HepG2 (cell line): ENCODE measurements around the gene DSG4. TPM values are rescaled to one million over a fixed set of nuclear protein-coding genes. Genes with fewer than 3 reads are reported as not detected.

Source experiments
- ATAC-seq: fragments of 200-7000 bp; cut with Tn5 transposase; 3 replicates; pipeline ENCODE4 v1.9.1; 2020; ENCODE audit warnings: mild to moderate bottlenecking, moderate library complexity
- BruUV-seq: library from RNA; stranded (reverse); fragments of 400-500 nt; replicated peaks from 2 replicates; lab custom pipeline; 2021; lab: Mats Ljungman, UMichigan
- CTCF ChIA-PET: fragments of 300-600 bp; formaldehyde crosslinking; extraction: SDS; loops from one replicate; lab custom pipeline; 2021; ENCODE audit warnings: low total read pairs, inconsistent platforms, low intra/inter-chr PET ratio; lab: Yijun Ruan, JAX
- POLR2A ChIA-PET: fragments of 350-600 bp; sonication (Branson Sonifier 250); formaldehyde crosslinking; loops from one replicate; lab custom pipeline; 2020; ENCODE audit warnings: antibody characterized with exemption, inconsistent platforms; lab: Yijun Ruan, JAX
- DNase-seq: peaks from one replicate; pipeline ENCODE4 v3.0.0-alpha.2; 2015; ENCODE audit warnings: low spot score
- FAIRE-seq: peaks from 3 replicates; lab custom pipeline; 2011; peaks lifted over from hg19 to GRCh38; lab: Jason Lieb, UNC
- H2AFZ ChIP-seq: one replicate; pipeline ENCODE4 v1.6.1; 2011; ENCODE audit warnings: low read length, inconsistent platforms
- H3K27ac ChIP-seq: fragments of 300-600 bp; 3 replicates; pipeline ENCODE4 v1.8.0; 2011; ENCODE audit warnings: mixed run types, mild to moderate bottlenecking, mixed read lengths, low read length, inconsistent platforms; ENCODE audit not compliant: insufficient read depth; ENCODE audit errors: extremely low read length
- H3K27me3 ChIP-seq, 2 experiments: fragments of 200-600 bp in 1 of 2; 2 replicates in 1 of 2; 3 replicates in 1 of 2; pipeline versions ENCODE4 v1.6.0 to v1.8.0; 2011; ENCODE audit warnings: low read length in 2 of 2, mild to moderate bottlenecking in 2 of 2, moderate library complexity in 2 of 2, inconsistent platforms in 1 of 2; ENCODE audit not compliant: insufficient read depth in 2 of 2, control insufficient read depth in 1 of 2
- H3K36me3 ChIP-seq, 2 experiments: fragments of 200-600 bp in 1 of 2; replicated peaks in 1 of 2; 2 replicates in 1 of 2; 3 replicates in 1 of 2; pipeline versions ENCODE4 v1.5.1 to v1.8.0; 2011; ENCODE audit warnings: low read length in 2 of 2, inconsistent platforms in 1 of 2; ENCODE audit not compliant: insufficient read depth in 2 of 2, control insufficient read depth in 1 of 2
- H3K4me1 ChIP-seq: 2 replicates; pipeline ENCODE4 v1.5.1; 2012; ENCODE audit warnings: low read length, inconsistent platforms; ENCODE audit not compliant: insufficient read depth
- H3K4me2 ChIP-seq: 2 replicates; pipeline ENCODE4 v1.6.0; 2011; ENCODE audit warnings: low read depth, low read length, inconsistent platforms
- H3K4me3 ChIP-seq, 3 experiments: fragments of 200-600 bp in 1 of 3; sonication (generic), shearing (Covaris generic) in 1 of 3; replicated peaks in 1 of 3; 2 replicates each; pipeline ENCODE4 v1.5.1; 2011 to 2016; ENCODE audit warnings: low read length in 3 of 3, inconsistent platforms in 2 of 3, low read depth in 2 of 3, mild to moderate bottlenecking in 2 of 3, control low read depth in 1 of 3, mixed read lengths in 1 of 3; ENCODE audit not compliant: insufficient read depth in 1 of 3
- H3K79me2 ChIP-seq: one replicate; pipeline ENCODE4 v1.6.1; 2011; ENCODE audit warnings: low read length, inconsistent platforms; ENCODE audit not compliant: insufficient read depth
- H3K9ac ChIP-seq: 2 replicates; pipeline ENCODE4 v1.6.0; 2011; ENCODE audit warnings: mild to moderate bottlenecking, low read depth, low read length, inconsistent platforms; ENCODE audit not compliant: insufficient read depth
- H3K9me3 ChIP-seq: 2 replicates; pipeline ENCODE4 v1.5.1; 2012; ENCODE audit warnings: mild to moderate bottlenecking, low read length
- H4K20me1 ChIP-seq: 2 replicates; pipeline ENCODE4 v1.6.0; 2011; ENCODE audit warnings: inconsistent platforms, mild to moderate bottlenecking, low read length, moderate library complexity; ENCODE audit not compliant: insufficient read depth
- CBX2 ChIP-seq, 2 experiments: fragments of 200-600 bp in 1 of 2; sonication (generic); formaldehyde crosslinking in 1 of 2; IDR thresholded peaks; 2 replicates each; pipeline versions ENCODE4 v1.7.0 to v1.8.1; 2018 to 2022; ENCODE audit warnings: low read depth in 2 of 2, low read length in 1 of 2, mild to moderate bottlenecking in 1 of 2, missing genetic modification reagents in 1 of 2
- CEBPB ChIP-seq: IDR thresholded peaks from 2 replicates; pipeline ENCODE4 v1.6.1; 2011; ENCODE audit warnings: low read depth, low read length, improper control_type of control experiment, borderline replicate concordance
- JUN ChIP-seq: sonication (generic); formaldehyde crosslinking; IDR thresholded peaks from 2 replicates; pipeline ENCODE4 v1.4.0; 2020; ENCODE audit warnings: mild to moderate bottlenecking, missing genetic modification reagents
- MED8 ChIP-seq: sonication (generic); formaldehyde crosslinking; IDR thresholded peaks from 2 replicates; pipeline ENCODE4 v1.8.1; 2023; ENCODE audit warnings: mild to moderate bottlenecking, missing genetic modification reagents; ENCODE audit not compliant: insufficient replicate concordance
- ZNF672 ChIP-seq: sonication (generic); formaldehyde crosslinking; IDR thresholded peaks from 2 replicates; pipeline ENCODE4 v1.8.1; 2022; ENCODE audit warnings: missing genetic modification reagents
- WGBS: methylation state at CpG from one replicate; pipeline ENCODE4 v1.1.6; 2017; ENCODE audit warnings: low lambda C conversion rate; 5-methylcytosine and 5-hydroxymethylcytosine counted together
- in situ Hi-C: cut with HindIII; loops from 2 replicates; pipeline ENCODE4 v1.10.0; 2017; ENCODE audit warnings: low pct_unique_long_range_greater_than_20kb; ENCODE audit not compliant: extremely low pct_ligation_motif_present
- intact Hi-C: fragments of 100-400 bp; cut with micrococcal nuclease; formaldehyde crosslinking; loops from one replicate; pipeline ENCODE4 v1.10.0; 2022; ENCODE audit not compliant: unreplicated experiment
- polyA plus RNA-seq, 8 experiments: library from polyadenylated mRNA; depleted of rRNA in 3 of 8; stranded (reverse) in 7 of 8; unstranded in 1 of 8; fragments of >200 nt; fragmentation: Illumina TruSeq in 4 of 8; extraction: Trizol in 4 of 8; gene quantifications; 2 replicates each; pipeline versions ENCODE4 v1.2.1 to v1.2.3, GENCODE V29; 2011 to 2016; ENCODE audit warnings: low read depth in 4 of 8, missing spikeins in 1 of 8, mixed read lengths in 1 of 8; ENCODE audit not compliant: insufficient read depth in 1 of 8
- total RNA-seq, 5 experiments: library from RNA; depleted of rRNA; stranded (reverse); fragments of >200 nt; fragmentation: Illumina TruSeq; extraction: Trizol; gene quantifications; 2 replicates each; pipeline ENCODE4 v1.2.3, GENCODE V29; 2016; ENCODE audit warnings: low read depth in 1 of 5
- TF ChIP-seq, protein P1 (sequence below): sonication (generic); formaldehyde crosslinking; IDR thresholded peaks from 2 replicates; pipeline ENCODE4 v1.5.0; 2020; ENCODE audit warnings: missing genetic modification reagents

Gene DSG4
- total and polyA plus RNA-seq, 2 of the 13 experiments (the other 11 are each of a cell fraction or from before 2014, with no cell fraction given): 0.07 TPM; not detected in 1

GRCh38 chr18:31447530-31448191, 71.1 kb downstream of the DSG4 start, which contains the start of gene DSG3:
Gene DSG3 (plus strand): TSS chr18:31447741. CDS start chr18:31447878, 137 bp downstream.
- no peak within 1 kb of the TSS for H3K9ac ChIP-seq
- POLR2A ChIA-PET: no interaction called here
- no peak within 1 kb of the TSS for H2AFZ ChIP-seq
- no peaks in the 10 kb centered on the region for H3K4me1 ChIP-seq
- H3K4me2 ChIP-seq: no peak within 1 kb of the TSS
- no peak for FAIRE-seq
- no peaks in the 10 kb centered on the region for H4K20me1 ChIP-seq
- intact Hi-C loops (no loop called here), in situ Hi-C loops (no loop called here)
- no peak within 1 kb of the TSS for H3K4me3 ChIP-seq
- no peaks in the 10 kb centered on the region for H3K79me2 ChIP-seq
- no peaks in the 10 kb centered on the region for H3K9me3 ChIP-seq
- no peak within 1 kb of the TSS for H3K27ac ChIP-seq
- BruUV-seq: no TSS peak
- H3K36me3 ChIP-seq: no peaks in the 10 kb centered on the region
- TF ChIP-seq CEBPB: peak; percentile 28; the same call in 1 of the 2 replicates
- TF ChIP-seq MED8: no peak
- TF ChIP-seq, all 625 proteins: peak for 1
- WGBS: 40% methylated on average over 9 of the region's 9 CpGs
- CTCF ChIA-PET: no interaction called here
- DNase-seq (no peak), ATAC-seq (no peak)
- peaks cover 0 to under 1% of the 10 kb centered on the region in 2 experiments; a peak in 1 of 5 replicates for H3K27me3 ChIP-seq

- no peak for TF ChIP-seq ZNF672
- TF ChIP-seq, protein P1, sequence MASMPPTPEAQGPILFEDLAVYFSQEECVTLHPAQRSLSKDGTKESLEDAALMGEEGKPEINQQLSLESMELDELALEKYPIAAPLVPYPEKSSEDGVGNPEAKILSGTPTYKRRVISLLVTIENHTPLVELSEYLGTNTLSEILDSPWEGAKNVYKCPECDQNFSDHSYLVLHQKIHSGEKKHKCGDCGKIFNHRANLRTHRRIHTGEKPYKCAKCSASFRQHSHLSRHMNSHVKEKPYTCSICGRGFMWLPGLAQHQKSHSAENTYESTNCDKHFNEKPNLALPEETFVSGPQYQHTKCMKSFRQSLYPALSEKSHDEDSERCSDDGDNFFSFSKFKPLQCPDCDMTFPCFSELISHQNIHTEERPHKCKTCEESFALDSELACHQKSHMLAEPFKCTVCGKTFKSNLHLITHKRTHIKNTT: no peak
- no peak for TF ChIP-seq JUN (CRISPR knock-in tag)
- no peak for TF ChIP-seq CBX2 (IDR thresholded peaks at IDR 0.05; ENCODE audit: low read depth, low read length)
- no peak for TF ChIP-seq CBX2 (CRISPR knock-in tag; IDR thresholded peaks at IDR 0.05; ENCODE audit: low read depth)
- FAIRE-seq: no peak
- Histone ChIP-seq H3K27ac (no peak overlapping the region), H3K9ac (no peak overlapping the region), H3K4me3 (no peak overlapping the region), H3K79me2 (no peaks in the 10 kb centered on the region), H3K4me1 (no peaks in the 10 kb centered on the region), H3K9me3 (no peaks in the 10 kb centered on the region), H3K36me3 (no peaks in the 10 kb centered on the region), H4K20me1 (no peaks in the 10 kb centered on the region), H3K27me3 (no peaks in the 10 kb centered on the region), H2AFZ (no peak overlapping the region), H3K4me2 (no peak overlapping the region)
- ChIA-PET CTCF (no interaction called here), POLR2A (no interaction called here)
- no peak for ATAC-seq
- no peak for DNase-seq
- intact Hi-C loops: no loop called here
- BruUV-seq: no TSS peak
- in situ Hi-C loops: no loop called here
These were observed 73.8 kb downstream of the DSG4 start for GRCh38 chr18:31450409-31450808.
